GM12875 (cell line): ENCODE results near the gene CNOT9.

ENCODE experiments used
- H3K4me3 ChIP-seq: one replicate; pipeline ENCODE4 v1.5.1; 2011; ENCODE audit warnings: low read depth, low read length, control low read depth
- CTCF ChIP-seq: IDR thresholded peaks from 2 replicates; pipeline ENCODE4 v1.5.1; 2011; ENCODE audit warnings: low read depth, mild to moderate bottlenecking, control low read depth, inconsistent platforms, low read length, moderate library complexity, borderline replicate concordance; ENCODE audit not compliant: insufficient read depth

The CNOT9 gene

GRCh38 chr2:218607436-218608115 is 38.9 kb downstream of the CNOT9 start, which contains the start of gene PLCD4:
TSS of gene PLCD4 (plus strand) at chr2:218607899. CDS start at chr2:218615740, 7,841 bp downstream.
- no peak within 1 kb of the TSS for H3K4me3 ChIP-seq
- no peak for TF ChIP-seq CTCF

GRCh38 chr2:218615868-218616315 is 47.3 kb downstream of the CNOT9 start:
- no peak overlapping the region for H3K4me3 ChIP-seq
- TF ChIP-seq CTCF: no peak

GRCh38 chr2:218618102-218618860 is 49.6 kb downstream of the CNOT9 start:
- TF ChIP-seq CTCF: no peak

GRCh38 chr2:218621007-218621406 is 52.4 kb downstream of the CNOT9 start:
- H3K4me3 ChIP-seq: no peak overlapping the region
- no peak for TF ChIP-seq CTCF

More at GRCh38 chr2:218618102-218618860, 49.6 kb downstream of the CNOT9 start:
- H3K4me3 ChIP-seq: no peak overlapping the region

GRCh38 chr2:218622606-218623365 is 54.1 kb downstream of the CNOT9 start:
- TF ChIP-seq CTCF: no peak
- no peak overlapping the region for H3K4me3 ChIP-seq

- TF ChIP-seq CTCF: no peak
- no peak overlapping the region for H3K4me3 ChIP-seq
These were observed 54.7 kb downstream of the CNOT9 start for GRCh38 chr2:218623366-218623705.
